ENCODE measurements around the gene FAM168A. TPM values are rescaled to one million over a fixed set of nuclear protein-coding genes. Genes with fewer than 3 reads are reported as not detected.
A peak's percentile ranks its signal among the peaks of the same experiment; 100 is the strongest.

The FAM168A gene
- total RNA-seq, 3 donors from 2014 or later (not counting 1 experiment from before 2014, with no cell fraction given), result 27.4 to 39.8 (median 30.4) TPM

GRCh38 chr11:73386546-73386945 lies 211.4 kb downstream of the FAM168A start:
- Mint-ChIP-seq H3K27me3 (ENCODE audit: low read depth in 2 of 2) (no peaks in the 10 kb centered on the region), H3K9me3 (no peaks in the 10 kb centered on the region), H3K4me1 (peaks cover 48 to 74% of the 10 kb centered on the region in 2 donors), H3K27ac (peak overlapping the region; percentile 78 to 85), H3K4me3 (no peak overlapping the region), H3K36me3 (no peaks in the 10 kb centered on the region)
- ATAC-seq (no peak), DNase-seq (no peak)
- Histone ChIP-seq H3K27me3 (ENCODE audit: control insufficient read depth, insufficient read depth, low read length) (no peaks in the 10 kb centered on the region), H3K4me3 (ENCODE audit: low read length) (no peak overlapping the region), H3K9me3 (ENCODE audit: control insufficient read depth, insufficient read depth, low read length) (no peaks in the 10 kb centered on the region), H3K36me3 (ENCODE audit: control insufficient read depth, insufficient read depth, low read length) (peaks cover 4% of the 10 kb centered on the region), H3K27ac (ENCODE audit: low read length) (peak overlapping the region; percentile 87), H3K4me1 (ENCODE audit: control insufficient read depth, insufficient read depth, low read length) (peaks cover 87% of the 10 kb centered on the region)
- TF ChIP-seq CTCF (IDR thresholded peaks at IDR 0.05), result no peak
- intact Hi-C loops (cut with micrococcal nuclease), result no loop called here
- WGBS (ENCODE audit: insufficient coverage), result 71% methylated on average over 7 of the region's 8 CpGs

DNA sequence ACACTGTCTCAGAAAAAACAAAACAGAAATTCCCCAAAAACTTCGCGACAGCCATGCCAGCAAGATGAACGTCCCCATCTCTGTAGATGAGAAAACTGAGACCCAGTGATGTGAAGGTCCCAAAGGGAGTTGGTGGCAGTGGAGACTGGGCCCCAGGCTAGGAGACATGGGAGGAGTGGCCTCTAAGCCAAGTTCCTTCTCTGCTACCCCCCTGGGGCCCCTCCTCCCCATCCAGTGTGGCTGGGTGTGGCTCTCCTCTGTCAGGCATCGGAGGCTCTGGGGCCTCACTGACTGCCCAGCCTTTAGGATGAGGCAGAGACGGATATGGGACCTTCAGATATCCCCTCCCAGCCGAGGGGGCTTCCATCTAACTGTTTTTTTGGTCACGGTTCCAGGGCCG lies 211.9 kb downstream of the FAM168A start:
- ATAC-seq (no peak), DNase-seq (no peak)
- Mint-ChIP-seq H3K36me3 (no peaks in the 10 kb centered on the region), H3K27me3 (ENCODE audit: low read depth in 2 of 2) (no peaks in the 10 kb centered on the region), H3K4me3 (peak overlapping the region; percentile 13), H3K9me3 (no peaks in the 10 kb centered on the region), H3K27ac (peak overlapping the region; percentile 71 to 85), H3K4me1 (peaks cover 48 to 77% of the 10 kb centered on the region in 2 donors)
- Histone ChIP-seq H3K9me3 (ENCODE audit: control insufficient read depth, insufficient read depth, low read length) (no peaks in the 10 kb centered on the region), H3K27me3 (ENCODE audit: control insufficient read depth, insufficient read depth, low read length) (no peaks in the 10 kb centered on the region), H3K4me3 (ENCODE audit: low read length) (no peak overlapping the region), H3K4me1 (ENCODE audit: control insufficient read depth, insufficient read depth, low read length) (peaks cover 92% of the 10 kb centered on the region), H3K36me3 (ENCODE audit: control insufficient read depth, insufficient read depth, low read length) (peaks cover 4% of the 10 kb centered on the region), H3K27ac (ENCODE audit: low read length) (peak overlapping the region; percentile 87)
- TF ChIP-seq CTCF (IDR thresholded peaks at IDR 0.05), result no peak
- 73% methylated on average over 8 of the region's 8 CpGs for WGBS (ENCODE audit: insufficient coverage)
- intact Hi-C loops (cut with micrococcal nuclease), result no loop called here

DNA sequence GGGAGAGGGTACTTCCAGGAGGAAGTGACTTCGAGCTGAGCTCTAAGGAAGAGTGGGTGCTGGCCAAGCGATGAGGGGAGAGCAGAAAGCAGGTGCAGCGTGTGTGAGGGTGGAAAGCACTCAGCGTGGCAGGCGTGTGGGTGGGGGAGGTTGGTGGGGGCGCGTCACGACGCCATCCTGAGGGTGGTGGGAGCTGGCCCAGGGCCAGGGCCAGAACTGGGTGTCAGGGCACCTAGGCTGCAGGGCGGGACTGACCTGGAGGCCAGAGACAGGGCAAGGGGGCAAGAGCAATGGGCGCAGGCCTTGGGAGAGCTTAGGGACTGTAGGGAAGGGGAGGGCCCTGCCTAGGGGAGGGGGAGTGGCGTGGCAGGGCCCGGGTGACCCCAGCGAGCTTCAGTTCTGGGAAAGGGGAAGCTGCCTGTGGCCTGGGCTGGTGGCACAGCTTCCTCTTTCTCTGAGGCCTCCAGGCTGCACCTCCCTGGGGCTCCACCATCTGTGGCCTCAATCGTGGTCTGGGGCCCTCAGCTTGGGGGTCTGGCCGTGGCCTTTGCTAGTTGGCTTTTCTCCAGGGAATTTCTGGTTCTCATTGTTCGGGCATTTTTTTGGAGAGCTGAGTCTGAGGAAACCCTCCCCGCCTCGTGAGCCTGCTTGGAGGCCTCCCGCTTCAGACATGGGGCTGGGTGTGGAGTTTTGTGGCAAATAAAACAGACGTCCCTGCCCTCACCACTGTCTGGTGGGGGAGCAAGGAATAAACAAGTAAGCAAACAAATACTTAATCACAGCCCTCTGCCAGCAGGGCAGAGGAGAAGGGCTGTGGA lies 212.8 kb downstream of the FAM168A start:
- Mint-ChIP-seq H3K36me3 (no peaks in the 10 kb centered on the region), H3K27me3 (ENCODE audit: low read depth in 2 of 2) (no peaks in the 10 kb centered on the region), H3K27ac (peak overlapping the region; percentile 71 to 85), H3K4me3 (peak overlapping the region; percentile 40), H3K4me1 (peaks cover 46 to 78% of the 10 kb centered on the region in 2 donors), H3K9me3 (no peaks in the 10 kb centered on the region)
- Histone ChIP-seq H3K4me1 (ENCODE audit: control insufficient read depth, insufficient read depth, low read length) (peaks cover 100% of the 10 kb centered on the region), H3K27ac (ENCODE audit: low read length) (peak overlapping the region; percentile 87), H3K4me3 (ENCODE audit: low read length) (no peak overlapping the region), H3K27me3 (ENCODE audit: control insufficient read depth, insufficient read depth, low read length) (no peaks in the 10 kb centered on the region), H3K36me3 (ENCODE audit: control insufficient read depth, insufficient read depth, low read length) (peaks cover 4% of the 10 kb centered on the region), H3K9me3 (ENCODE audit: control insufficient read depth, insufficient read depth, low read length) (no peaks in the 10 kb centered on the region)
- WGBS (ENCODE audit: insufficient coverage), result 19% methylated on average over 20 of the region's 21 CpGs
- TF ChIP-seq CTCF (IDR thresholded peaks at IDR 0.05), result no peak
- ATAC-seq, result peak; percentile 24 to 80 (median 33)
- intact Hi-C loops (cut with micrococcal nuclease), result no loop called here
- peak in 1 of 2 donors; percentile 38 for DNase-seq

Data from natural killer cell (primary cell).